ENCODE results near the gene KIF26B.

The KIF26B gene

GRCh38 chr1:245751726-245752470 is 597.1 kb downstream of the KIF26B start:
- no peak for DNase-seq (ENCODE audit: low read depth)

- DNase-seq (ENCODE audit: low read depth): no peak
These were observed 597.8 kb downstream of the KIF26B start for GRCh38 chr1:245752561-245752960.

- DNase-seq (ENCODE audit: low read depth): no peak
These were observed 599.0 kb downstream of the KIF26B start for GRCh38 chr1:245753807-245754206.

- DNase-seq (ENCODE audit: low read depth): no peak
These were observed 599.7 kb downstream of the KIF26B start for GRCh38 chr1:245754463-245754961.
